HepG2 (cell line): ENCODE measurements around the gene ANAPC2. TPM values are rescaled to one million over a fixed set of nuclear protein-coding genes. Genes with fewer than 3 reads are reported as not detected.
A peak's percentile ranks its signal among the peaks of the same experiment; 100 is the strongest.

Source experiments
- DPF2 ChIP-seq: sonication (generic); formaldehyde crosslinking; IDR thresholded peaks from 2 replicates; pipeline ENCODE4 v1.4.0; 2020; ENCODE audit warnings: mild to moderate bottlenecking, low read depth, missing genetic modification reagents, borderline replicate concordance
- EED ChIP-seq: sonication (generic); formaldehyde crosslinking; IDR thresholded peaks from 2 replicates; pipeline ENCODE4 v1.5.0; 2020; ENCODE audit warnings: mild to moderate bottlenecking, missing genetic modification reagents
- ERF ChIP-seq: IDR thresholded peaks from 2 replicates; pipeline ENCODE4 v1.6.1; 2018; ENCODE audit warnings: missing biosample characterization, missing genetic modification reagents
- KDM5B ChIP-seq: sonication (generic); formaldehyde crosslinking; IDR thresholded peaks from 2 replicates; pipeline ENCODE4 v1.4.0; 2020; ENCODE audit warnings: missing genetic modification reagents, mild to moderate bottlenecking, borderline replicate concordance
- NFRKB ChIP-seq: fragments of 450-650 bp; IDR thresholded peaks from 2 replicates; pipeline ENCODE4 v1.6.1; 2017
- SALL1 ChIP-seq: sonication (generic); formaldehyde crosslinking; IDR thresholded peaks from 2 replicates; pipeline ENCODE4 v1.8.0; 2022; ENCODE audit warnings: mild to moderate bottlenecking, missing genetic modification reagents
- SIX4 ChIP-seq: sonication (generic); formaldehyde crosslinking; IDR thresholded peaks from 2 replicates; pipeline ENCODE4 v1.4.0; 2020; ENCODE audit warnings: missing genetic modification reagents
- SNAI1 ChIP-seq: sonication (generic); formaldehyde crosslinking; IDR thresholded peaks from 2 replicates; pipeline ENCODE4 v1.5.0; 2020; ENCODE audit warnings: mild to moderate bottlenecking, missing genetic modification reagents, borderline replicate concordance
- SP5 ChIP-seq: IDR thresholded peaks from 2 replicates; pipeline ENCODE4 v1.6.1; 2016; ENCODE audit warnings: low read depth, borderline replicate concordance
- TBP ChIP-seq: sonication (generic); formaldehyde crosslinking; IDR thresholded peaks from 2 replicates; pipeline ENCODE4 v1.5.0; 2020; ENCODE audit warnings: missing genetic modification reagents
- XRCC5 ChIP-seq: fragments of 200-400 bp; formaldehyde crosslinking; optimal IDR thresholded peaks from 2 replicates; pipeline ENCODE3; 2017; ENCODE audit warnings: mild to moderate bottlenecking, low read length
- ZC3H13 ChIP-seq: sonication (generic); formaldehyde crosslinking; IDR thresholded peaks from 2 replicates; pipeline ENCODE4 v1.8.1; 2023; ENCODE audit warnings: mild to moderate bottlenecking, missing genetic modification reagents, moderate library complexity
- ZNF253 ChIP-seq: sonication (generic); formaldehyde crosslinking; IDR thresholded peaks from 2 replicates; pipeline ENCODE4 v1.8.0; 2022; ENCODE audit warnings: mild to moderate bottlenecking, missing genetic modification reagents, borderline replicate concordance
- ZNF713 ChIP-seq: sonication (generic); formaldehyde crosslinking; IDR thresholded peaks from 2 replicates; pipeline ENCODE4 v1.4.0; 2020; ENCODE audit warnings: mild to moderate bottlenecking, missing genetic modification reagents
- ZNF878 ChIP-seq: sonication (generic); formaldehyde crosslinking; IDR thresholded peaks from 2 replicates; pipeline ENCODE4 v1.8.1; 2023; ENCODE audit warnings: mild to moderate bottlenecking, missing genetic modification reagents, moderate library complexity
- ZSCAN30 ChIP-seq: sonication (generic); formaldehyde crosslinking; IDR thresholded peaks from 2 replicates; pipeline ENCODE4 v1.5.0; 2020; ENCODE audit warnings: mild to moderate bottlenecking, missing genetic modification reagents
- polyA plus RNA-seq, 8 experiments: library from polyadenylated mRNA; depleted of rRNA in 3 of 8; stranded (reverse) in 7 of 8; unstranded in 1 of 8; fragments of >200 nt; fragmentation: Illumina TruSeq in 4 of 8; extraction: Trizol in 4 of 8; gene quantifications; 2 replicates each; pipeline versions ENCODE4 v1.2.1 to v1.2.3, GENCODE V29; 2011 to 2016; ENCODE audit warnings: low read depth in 4 of 8, missing spikeins in 1 of 8, mixed read lengths in 1 of 8; ENCODE audit not compliant: insufficient read depth in 1 of 8
- total RNA-seq, 5 experiments: library from RNA; depleted of rRNA; stranded (reverse); fragments of >200 nt; fragmentation: Illumina TruSeq; extraction: Trizol; gene quantifications; 2 replicates each; pipeline ENCODE4 v1.2.3, GENCODE V29; 2016; ENCODE audit warnings: low read depth in 1 of 5
- TF ChIP-seq, protein P1 (sequence below): sonication (generic); IDR thresholded peaks from 2 replicates; pipeline ENCODE4 v1.6.1; 2016; ENCODE audit warnings: low read depth, borderline replicate concordance
- TF ChIP-seq, protein P2 (sequence below): sonication (generic); formaldehyde crosslinking; IDR thresholded peaks from 2 replicates; pipeline ENCODE4 v1.8.1; 2023; ENCODE audit warnings: mild to moderate bottlenecking, inconsistent platforms, moderate library complexity, missing genetic modification reagents, borderline replicate concordance
- TF ChIP-seq, protein P3 (sequence below): sonication (generic); formaldehyde crosslinking; conservative IDR thresholded peaks from 2 replicates; pipeline ENCODE4 v1.8.0; 2022; ENCODE audit warnings: low read depth, missing genetic modification reagents
- TF ChIP-seq, protein P4 (sequence below): sonication (generic); formaldehyde crosslinking; IDR thresholded peaks from 2 replicates; pipeline ENCODE4 v1.5.1; 2020; ENCODE audit warnings: mild to moderate bottlenecking, missing genetic modification reagents, borderline replicate concordance

ANAPC2 gene
- total and polyA plus RNA-seq, 2 of the 13 experiments (the other 11 are each of a cell fraction or from before 2014, with no cell fraction given) = 12.3 to 15.4 TPM

DNA sequence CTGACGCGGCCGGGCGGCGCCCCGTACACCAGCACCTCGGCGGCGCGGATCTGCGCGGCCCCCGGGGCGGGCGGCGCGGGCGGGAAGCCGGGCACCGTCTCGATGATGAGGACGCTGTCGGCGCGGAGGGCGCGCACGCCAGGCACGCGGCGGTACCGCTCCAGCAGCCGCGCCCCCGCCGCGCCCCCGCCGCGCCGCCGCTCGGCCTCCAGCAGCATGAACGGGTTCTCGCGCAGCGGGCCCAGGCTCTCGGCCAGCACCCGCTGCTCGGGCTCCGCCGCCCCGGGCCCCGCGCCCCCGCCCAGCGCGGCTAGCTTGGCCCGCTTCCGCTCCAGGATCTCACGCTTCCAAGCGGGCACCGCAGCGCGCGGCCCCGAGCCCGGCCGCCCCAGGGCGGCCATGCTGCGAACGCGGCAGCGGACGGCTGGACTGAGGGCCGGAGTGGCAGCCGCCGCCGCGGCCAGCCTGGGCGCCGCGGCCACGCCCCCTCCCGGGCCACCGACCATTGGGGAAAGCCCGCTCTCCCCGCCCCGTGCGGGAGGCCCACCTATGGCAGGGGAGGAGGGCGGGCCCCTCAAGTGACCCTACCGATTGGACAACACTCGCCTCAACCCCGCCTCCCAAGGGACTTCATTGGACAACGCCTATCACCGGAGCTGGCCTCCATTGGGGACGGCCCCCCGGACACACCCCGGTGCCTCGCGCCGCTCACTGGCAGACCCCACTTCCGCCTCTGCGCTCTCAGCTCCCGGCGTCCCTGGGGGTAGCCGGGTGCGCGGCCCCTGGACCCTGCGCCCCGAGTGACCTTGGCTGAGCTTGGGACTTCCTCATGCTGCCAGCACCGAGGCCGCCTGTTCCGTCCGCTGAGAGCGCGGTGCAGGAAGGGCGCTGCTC, 12.2 kb upstream of the ANAPC2 start, which contains the start of gene TPRN (continued):
- TF ChIP-seq, protein P1, sequence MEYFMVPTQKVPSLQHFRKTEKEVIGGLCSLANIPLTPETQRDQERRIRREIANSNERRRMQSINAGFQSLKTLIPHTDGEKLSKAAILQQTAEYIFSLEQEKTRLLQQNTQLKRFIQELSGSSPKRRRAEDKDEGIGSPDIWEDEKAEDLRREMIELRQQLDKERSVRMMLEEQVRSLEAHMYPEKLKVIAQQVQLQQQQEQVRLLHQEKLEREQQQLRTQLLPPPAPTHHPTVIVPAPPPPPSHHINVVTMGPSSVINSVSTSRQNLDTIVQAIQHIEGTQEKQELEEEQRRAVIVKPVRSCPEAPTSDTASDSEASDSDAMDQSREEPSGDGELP = peak; percentile 69; the same call in 1 of the 2 replicates
- TF ChIP-seq ZNF713 (CRISPR knock-in tag) (no peak), DPF2 (CRISPR knock-in tag) (no peak; the same call in 1 of the 2 replicates), NFRKB (no peak), XRCC5 (peak; percentile 84), SP5 (CRISPR knock-in tag) (peak; percentile 50; the same call in 1 of the 2 replicates), SIX4 (no peak), ZC3H13 (CRISPR knock-in tag) (peak; percentile 96; the same call in 1 of the 2 replicates), ZSCAN30 (CRISPR knock-in tag) (no peak), ERF (CRISPR knock-in tag) (peak; percentile 90), KDM5B (peak; percentile 82; the same call in 1 of the 2 replicates), SALL1 (CRISPR knock-in tag) (peak; percentile 77), EED (no peak), SNAI1 (no peak), TBP (CRISPR knock-in tag) (no peak), ZNF878 (CRISPR knock-in tag) (no peak), ZNF253 (CRISPR knock-in tag) (0 out of 2 replicates have a peak, but pooled peaks have one; percentile 44)
- TF ChIP-seq, protein P2, sequence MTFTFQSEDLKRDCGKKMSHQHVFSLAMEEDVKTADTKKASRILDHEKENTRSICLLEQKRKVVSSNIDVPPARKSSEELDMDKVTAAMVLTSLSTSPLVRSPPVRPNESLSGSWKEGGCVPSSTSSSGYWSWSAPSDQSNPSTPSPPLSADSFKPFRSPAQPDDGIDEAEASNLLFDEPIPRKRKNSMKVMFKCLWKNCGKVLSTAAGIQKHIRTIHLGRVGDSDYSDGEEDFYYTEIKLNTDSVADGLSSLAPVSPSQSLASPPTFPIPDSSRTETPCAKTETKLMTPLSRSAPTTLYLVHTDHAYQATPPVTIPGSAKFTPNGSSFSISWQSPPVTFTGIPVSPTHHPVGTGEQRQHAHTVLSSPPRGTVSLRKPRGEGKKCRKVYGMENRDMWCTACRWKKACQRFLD = peak; percentile 76; the same call in 1 of the 2 replicates
- TF ChIP-seq, protein P3, sequence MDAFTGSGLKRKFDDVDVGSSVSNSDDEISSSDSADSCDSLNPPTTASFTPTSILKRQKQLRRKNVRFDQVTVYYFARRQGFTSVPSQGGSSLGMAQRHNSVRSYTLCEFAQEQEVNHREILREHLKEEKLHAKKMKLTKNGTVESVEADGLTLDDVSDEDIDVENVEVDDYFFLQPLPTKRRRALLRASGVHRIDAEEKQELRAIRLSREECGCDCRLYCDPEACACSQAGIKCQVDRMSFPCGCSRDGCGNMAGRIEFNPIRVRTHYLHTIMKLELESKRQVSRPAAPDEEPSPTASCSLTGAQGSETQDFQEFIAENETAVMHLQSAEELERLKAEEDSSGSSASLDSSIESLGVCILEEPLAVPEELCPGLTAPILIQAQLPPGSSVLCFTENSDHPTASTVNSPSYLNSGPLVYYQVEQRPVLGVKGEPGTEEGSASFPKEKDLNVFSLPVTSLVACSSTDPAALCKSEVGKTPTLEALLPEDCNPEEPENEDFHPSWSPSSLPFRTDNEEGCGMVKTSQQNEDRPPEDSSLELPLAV (CRISPR knock-in tag) = no peak
- TF ChIP-seq, protein P4, sequence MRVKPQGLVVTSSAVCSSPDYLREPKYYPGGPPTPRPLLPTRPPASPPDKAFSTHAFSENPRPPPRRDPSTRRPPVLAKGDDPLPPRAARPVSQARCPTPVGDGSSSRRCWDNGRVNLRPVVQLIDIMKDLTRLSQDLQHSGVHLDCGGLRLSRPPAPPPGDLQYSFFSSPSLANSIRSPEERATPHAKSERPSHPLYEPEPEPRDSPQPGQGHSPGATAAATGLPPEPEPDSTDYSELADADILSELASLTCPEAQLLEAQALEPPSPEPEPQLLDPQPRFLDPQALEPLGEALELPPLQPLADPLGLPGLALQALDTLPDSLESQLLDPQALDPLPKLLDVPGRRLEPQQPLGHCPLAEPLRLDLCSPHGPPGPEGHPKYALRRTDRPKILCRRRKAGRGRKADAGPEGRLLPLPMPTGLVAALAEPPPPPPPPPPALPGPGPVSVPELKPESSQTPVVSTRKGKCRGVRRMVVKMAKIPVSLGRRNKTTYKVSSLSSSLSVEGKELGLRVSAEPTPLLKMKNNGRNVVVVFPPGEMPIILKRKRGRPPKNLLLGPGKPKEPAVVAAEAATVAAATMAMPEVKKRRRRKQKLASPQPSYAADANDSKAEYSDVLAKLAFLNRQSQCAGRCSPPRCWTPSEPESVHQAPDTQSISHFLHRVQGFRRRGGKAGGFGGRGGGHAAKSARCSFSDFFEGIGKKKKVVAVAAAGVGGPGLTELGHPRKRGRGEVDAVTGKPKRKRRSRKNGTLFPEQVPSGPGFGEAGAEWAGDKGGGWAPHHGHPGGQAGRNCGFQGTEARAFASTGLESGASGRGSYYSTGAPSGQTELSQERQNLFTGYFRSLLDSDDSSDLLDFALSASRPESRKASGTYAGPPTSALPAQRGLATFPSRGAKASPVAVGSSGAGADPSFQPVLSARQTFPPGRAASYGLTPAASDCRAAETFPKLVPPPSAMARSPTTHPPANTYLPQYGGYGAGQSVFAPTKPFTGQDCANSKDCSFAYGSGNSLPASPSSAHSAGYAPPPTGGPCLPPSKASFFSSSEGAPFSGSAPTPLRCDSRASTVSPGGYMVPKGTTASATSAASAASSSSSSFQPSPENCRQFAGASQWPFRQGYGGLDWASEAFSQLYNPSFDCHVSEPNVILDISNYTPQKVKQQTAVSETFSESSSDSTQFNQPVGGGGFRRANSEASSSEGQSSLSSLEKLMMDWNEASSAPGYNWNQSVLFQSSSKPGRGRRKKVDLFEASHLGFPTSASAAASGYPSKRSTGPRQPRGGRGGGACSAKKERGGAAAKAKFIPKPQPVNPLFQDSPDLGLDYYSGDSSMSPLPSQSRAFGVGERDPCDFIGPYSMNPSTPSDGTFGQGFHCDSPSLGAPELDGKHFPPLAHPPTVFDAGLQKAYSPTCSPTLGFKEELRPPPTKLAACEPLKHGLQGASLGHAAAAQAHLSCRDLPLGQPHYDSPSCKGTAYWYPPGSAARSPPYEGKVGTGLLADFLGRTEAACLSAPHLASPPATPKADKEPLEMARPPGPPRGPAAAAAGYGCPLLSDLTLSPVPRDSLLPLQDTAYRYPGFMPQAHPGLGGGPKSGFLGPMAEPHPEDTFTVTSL (CRISPR knock-in tag) = peak; percentile 65; the same call in 1 of the 2 replicates
